ENCODE results near the gene MED14.

DNA sequence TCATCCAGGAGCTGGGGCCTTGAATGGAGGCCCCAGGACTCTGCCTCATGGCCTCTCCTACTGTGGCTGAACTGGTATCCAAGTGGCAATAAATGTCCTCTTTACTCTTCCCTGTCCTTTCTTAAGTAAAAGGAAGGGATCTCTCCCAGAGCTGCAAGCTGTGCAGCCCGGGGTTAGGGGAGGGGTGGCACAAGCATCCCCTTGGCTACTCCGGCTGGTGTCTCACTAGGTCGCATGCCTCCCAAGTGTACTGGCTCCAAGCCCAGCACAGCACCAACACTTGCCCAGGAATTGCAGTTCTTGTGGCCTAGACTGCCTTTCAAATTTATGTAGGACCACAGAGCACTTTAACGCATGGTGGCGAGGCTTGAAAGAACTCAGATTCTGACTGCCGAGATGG, 44.7 kb upstream of the MED14 start:
- TF ChIP-seq, protein P1, sequence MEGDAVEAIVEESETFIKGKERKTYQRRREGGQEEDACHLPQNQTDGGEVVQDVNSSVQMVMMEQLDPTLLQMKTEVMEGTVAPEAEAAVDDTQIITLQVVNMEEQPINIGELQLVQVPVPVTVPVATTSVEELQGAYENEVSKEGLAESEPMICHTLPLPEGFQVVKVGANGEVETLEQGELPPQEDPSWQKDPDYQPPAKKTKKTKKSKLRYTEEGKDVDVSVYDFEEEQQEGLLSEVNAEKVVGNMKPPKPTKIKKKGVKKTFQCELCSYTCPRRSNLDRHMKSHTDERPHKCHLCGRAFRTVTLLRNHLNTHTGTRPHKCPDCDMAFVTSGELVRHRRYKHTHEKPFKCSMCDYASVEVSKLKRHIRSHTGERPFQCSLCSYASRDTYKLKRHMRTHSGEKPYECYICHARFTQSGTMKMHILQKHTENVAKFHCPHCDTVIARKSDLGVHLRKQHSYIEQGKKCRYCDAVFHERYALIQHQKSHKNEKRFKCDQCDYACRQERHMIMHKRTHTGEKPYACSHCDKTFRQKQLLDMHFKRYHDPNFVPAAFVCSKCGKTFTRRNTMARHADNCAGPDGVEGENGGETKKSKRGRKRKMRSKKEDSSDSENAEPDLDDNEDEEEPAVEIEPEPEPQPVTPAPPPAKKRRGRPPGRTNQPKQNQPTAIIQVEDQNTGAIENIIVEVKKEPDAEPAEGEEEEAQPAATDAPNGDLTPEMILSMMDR (IDR thresholded peaks at IDR 0.05; ENCODE audit: poor library complexity), result no peak
- TF ChIP-seq EZH2 (IDR thresholded peaks at IDR 0.05; ENCODE audit: borderline replicate concordance), result no peak
- no peak for TF ChIP-seq EZH2phosphoT487 (IDR thresholded peaks at IDR 0.05; ENCODE audit: low read depth, severe bottlenecking, unreplicated experiment)
